Retinal pigment epithelial cell (primary cell): ENCODE measurements around the gene FLNA.

Experiments
- DNase-seq: peaks from one replicate; pipeline ENCODE4 v3.0.0-alpha.2; 2010; ENCODE audit warnings: low read depth
- H3K4me3 ChIP-seq: 2 replicates; pipeline ENCODE4 v1.5.1; 2011; ENCODE audit warnings: mild to moderate bottlenecking, low read length, control low read depth, moderate library complexity
- CTCF ChIP-seq: conservative IDR thresholded peaks from 2 replicates; pipeline ENCODE4 v1.5.1; 2011; ENCODE audit warnings: low read depth, low read length, control low read depth, inconsistent platforms

The FLNA gene

GRCh38 chrX:154374313-154375155 is at the start of gene FLNA:
FLNA (minus strand) TSS chrX:154374634; CDS start chrX:154371245, 3,389 bp downstream.
- DNase-seq = no peak
- H3K4me3 ChIP-seq = peak within 1 kb of the TSS; percentile 44
- peak; percentile 1 for TF ChIP-seq CTCF

GRCh38 chrX:154420402-154420756 is 45.9 kb upstream of the FLNA start:
- no peak for TF ChIP-seq CTCF
- no peak for DNase-seq
- H3K4me3 ChIP-seq = no peak overlapping the region

- no peak overlapping the region for H3K4me3 ChIP-seq
- TF ChIP-seq CTCF = no peak
- no peak for DNase-seq
Measured at GRCh38 chrX:154419688-154420401, 45.4 kb upstream of the FLNA start.

- DNase-seq = no peak
- no peak for TF ChIP-seq CTCF
- no peak overlapping the region for H3K4me3 ChIP-seq
Measured at GRCh38 chrX:154419189-154419588, 44.8 kb upstream of the FLNA start.

- no peak for TF ChIP-seq CTCF
- H3K4me3 ChIP-seq = no peak overlapping the region
- DNase-seq = no peak
Measured at GRCh38 chrX:154417157-154417556, 42.7 kb upstream of the FLNA start.

- no peak for DNase-seq
- H3K4me3 ChIP-seq = no peak overlapping the region
- no peak for TF ChIP-seq CTCF
Measured at GRCh38 chrX:154413142-154413541, 38.7 kb upstream of the FLNA start.
